Effector memory CD4-positive, alpha-beta T cell (primary cell): ENCODE data around the gene DUSP19.
"Not testable (repeated sequence)": the region's sequence is repeated elsewhere in the genome, so short reads cannot be mapped to it uniquely, and the experiment has no call there.

Source experiments
- DNase-seq, 3 donors: peaks; one replicate each; pipeline ENCODE4 v3.0.0-alpha.2; 2020
- H3K27ac ChIP-seq: 2 replicates; pipeline ENCODE4 v1.7.0; 2013; ENCODE audit warnings: mild to moderate bottlenecking, low read length, moderate library complexity; ENCODE audit not compliant: insufficient read depth, poor library complexity, severe bottlenecking
- H3K27me3 ChIP-seq: replicated peaks from 2 replicates; pipeline ENCODE4 v1.7.0; 2013; ENCODE audit warnings: mild to moderate bottlenecking, low read length; ENCODE audit not compliant: insufficient read depth, control insufficient read depth, poor library complexity, severe bottlenecking
- H3K36me3 ChIP-seq: 2 replicates; pipeline ENCODE4 v1.7.0; 2013; ENCODE audit warnings: mild to moderate bottlenecking, low read length, moderate library complexity; ENCODE audit not compliant: control insufficient read depth, insufficient read depth
- H3K4me1 ChIP-seq: 2 replicates; pipeline ENCODE4 v1.7.0; 2013; ENCODE audit warnings: low read length, mild to moderate bottlenecking; ENCODE audit not compliant: control insufficient read depth, insufficient read depth, poor library complexity, severe bottlenecking
- H3K4me3 ChIP-seq: 2 replicates; pipeline ENCODE4 v1.7.0; 2013; ENCODE audit warnings: low read length, low read depth, mild to moderate bottlenecking; ENCODE audit not compliant: insufficient read depth, poor library complexity, severe bottlenecking
- H3K9me3 ChIP-seq: 2 replicates; pipeline ENCODE4 v1.7.0; 2013; ENCODE audit warnings: mild to moderate bottlenecking, low read length, moderate library complexity; ENCODE audit not compliant: control insufficient read depth

Gene DUSP19

GRCh38 chr2:183037553-183038340 lies 40.8 kb upstream of the DUSP19 start:
- Histone ChIP-seq H3K27ac (no peak overlapping the region), H3K4me1 (peaks cover 23% of the 10 kb centered on the region)
- no peak for DNase-seq

GRCh38 chr2:183038341-183039300 lies 39.9 kb upstream of the DUSP19 start, which contains the start of gene NCKAP1:
Gene NCKAP1 (minus strand): TSS chr2:183038457. CDS start chr2:183038099, 358 bp downstream.
- no peaks in the 10 kb centered on the region for H3K9me3 ChIP-seq
- H3K27ac ChIP-seq = peak within 1 kb of the TSS; percentile 6
- H3K27me3 ChIP-seq = peaks cover 11% of the 10 kb centered on the region
- DNase-seq = peak; percentile 73 to 82 (median 78)
- H3K4me3 ChIP-seq = peak within 1 kb of the TSS; percentile 69
- peaks cover 23% of the 10 kb centered on the region for H3K4me1 ChIP-seq
- H3K36me3 ChIP-seq = no peaks in the 10 kb centered on the region

More at GRCh38 chr2:183037553-183038340, 40.8 kb upstream of the DUSP19 start:
- no peaks in the 10 kb centered on the region for H3K36me3 ChIP-seq
- no peaks in the 10 kb centered on the region for H3K9me3 ChIP-seq
- H3K27me3 ChIP-seq = peaks cover 11% of the 10 kb centered on the region
- H3K4me3 ChIP-seq = peak overlapping the region; percentile 56

- Histone ChIP-seq H3K36me3 (no peaks in the 10 kb centered on the region), H3K9me3 (no peaks in the 10 kb centered on the region), H3K4me1 (peaks cover 23% of the 10 kb centered on the region), H3K27me3 (peaks cover 11% of the 10 kb centered on the region), H3K27ac (no peak overlapping the region), H3K4me3 (no peak overlapping the region)
- DNase-seq = no peak
Observed at GRCh38 chr2:183040604-183041003, 37.9 kb upstream of the DUSP19 start.

GRCh38 chr2:183043580-183043979 lies 35.0 kb upstream of the DUSP19 start:
- peaks cover 11% of the 10 kb centered on the region for H3K27me3 ChIP-seq
- H3K27ac ChIP-seq, H3K4me3 ChIP-seq, H3K9me3 ChIP-seq, H3K4me1 ChIP-seq, DNase-seq, H3K36me3 ChIP-seq: not testable (repeated sequence)

- H3K4me3 ChIP-seq, DNase-seq, H3K4me1 ChIP-seq, H3K27ac ChIP-seq, H3K27me3 ChIP-seq, H3K36me3 ChIP-seq, H3K9me3 ChIP-seq: not testable (repeated sequence)
Observed at GRCh38 chr2:183047486-183048125, 30.9 kb upstream of the DUSP19 start.

- H3K36me3 ChIP-seq = no peaks in the 10 kb centered on the region
- H3K9me3 ChIP-seq = no peaks in the 10 kb centered on the region
- H3K4me1 ChIP-seq = no peaks in the 10 kb centered on the region
- no peaks in the 10 kb centered on the region for H3K27me3 ChIP-seq
- H3K4me3 ChIP-seq = no peak overlapping the region
- H3K27ac ChIP-seq = no peak overlapping the region
- DNase-seq = no peak
Observed at GRCh38 chr2:183049420-183049819, 29.1 kb upstream of the DUSP19 start.

- Histone ChIP-seq H3K4me1 (no peaks in the 10 kb centered on the region), H3K27ac (no peak overlapping the region), H3K4me3 (no peak overlapping the region), H3K36me3 (no peaks in the 10 kb centered on the region), H3K27me3 (no peaks in the 10 kb centered on the region), H3K9me3 (no peaks in the 10 kb centered on the region)
- no peak for DNase-seq
Observed at GRCh38 chr2:183057333-183057985, 21.1 kb upstream of the DUSP19 start.

- Histone ChIP-seq H3K4me3 (no peak overlapping the region), H3K9me3 (no peaks in the 10 kb centered on the region), H3K4me1 (no peaks in the 10 kb centered on the region), H3K36me3 (no peaks in the 10 kb centered on the region), H3K27ac (no peak overlapping the region), H3K27me3 (no peaks in the 10 kb centered on the region)
- DNase-seq = no peak
Observed at GRCh38 chr2:183059561-183059960, 19.0 kb upstream of the DUSP19 start.

- DNase-seq = no peak
- Histone ChIP-seq H3K27ac (no peak overlapping the region), H3K27me3 (peaks cover 3% of the 10 kb centered on the region), H3K4me1 (no peaks in the 10 kb centered on the region), H3K36me3 (no peaks in the 10 kb centered on the region), H3K4me3 (no peak overlapping the region), H3K9me3 (no peaks in the 10 kb centered on the region)
Observed at GRCh38 chr2:183060571-183061231, 17.8 kb upstream of the DUSP19 start.
